ENCODE results near the gene ATP6V0E2.
"Not testable (repeated sequence)": the region's sequence is repeated elsewhere in the genome, so short reads cannot be mapped to it uniquely, and the experiment has no call there.

ATP6V0E2 gene

GRCh38 chr7:149879271-149879743 is 5.5 kb downstream of the ATP6V0E2 start:
- no peaks in the 10 kb centered on the region for H3K9me3 Mint-ChIP-seq
- H3K4me3 Mint-ChIP-seq: no peak overlapping the region
- H3K36me3 Mint-ChIP-seq: no peaks in the 10 kb centered on the region
- no peak overlapping the region for H3K27ac Mint-ChIP-seq
- H3K4me1 Mint-ChIP-seq: peaks cover 51% of the 10 kb centered on the region
- H3K27me3 Mint-ChIP-seq: no peaks in the 10 kb centered on the region

GRCh38 chr7:149879766-149880637 is 6.2 kb downstream of the ATP6V0E2 start:
- no peaks in the 10 kb centered on the region for H3K27me3 Mint-ChIP-seq
- H3K9me3 Mint-ChIP-seq: no peaks in the 10 kb centered on the region
- peaks cover 44% of the 10 kb centered on the region for H3K4me1 Mint-ChIP-seq
- H3K27ac Mint-ChIP-seq: no peak overlapping the region
- H3K36me3 Mint-ChIP-seq: no peaks in the 10 kb centered on the region
- H3K4me3 Mint-ChIP-seq: no peak overlapping the region

GRCh38 chr7:149880638-149881311 is 7.0 kb downstream of the ATP6V0E2 start:
- H3K36me3 Mint-ChIP-seq: no peaks in the 10 kb centered on the region
- no peaks in the 10 kb centered on the region for H3K27me3 Mint-ChIP-seq
- H3K27ac Mint-ChIP-seq: peak overlapping the region; percentile 72
- H3K9me3 Mint-ChIP-seq: no peaks in the 10 kb centered on the region
- no peak overlapping the region for H3K4me3 Mint-ChIP-seq
- peaks cover 37% of the 10 kb centered on the region for H3K4me1 Mint-ChIP-seq

DNA sequence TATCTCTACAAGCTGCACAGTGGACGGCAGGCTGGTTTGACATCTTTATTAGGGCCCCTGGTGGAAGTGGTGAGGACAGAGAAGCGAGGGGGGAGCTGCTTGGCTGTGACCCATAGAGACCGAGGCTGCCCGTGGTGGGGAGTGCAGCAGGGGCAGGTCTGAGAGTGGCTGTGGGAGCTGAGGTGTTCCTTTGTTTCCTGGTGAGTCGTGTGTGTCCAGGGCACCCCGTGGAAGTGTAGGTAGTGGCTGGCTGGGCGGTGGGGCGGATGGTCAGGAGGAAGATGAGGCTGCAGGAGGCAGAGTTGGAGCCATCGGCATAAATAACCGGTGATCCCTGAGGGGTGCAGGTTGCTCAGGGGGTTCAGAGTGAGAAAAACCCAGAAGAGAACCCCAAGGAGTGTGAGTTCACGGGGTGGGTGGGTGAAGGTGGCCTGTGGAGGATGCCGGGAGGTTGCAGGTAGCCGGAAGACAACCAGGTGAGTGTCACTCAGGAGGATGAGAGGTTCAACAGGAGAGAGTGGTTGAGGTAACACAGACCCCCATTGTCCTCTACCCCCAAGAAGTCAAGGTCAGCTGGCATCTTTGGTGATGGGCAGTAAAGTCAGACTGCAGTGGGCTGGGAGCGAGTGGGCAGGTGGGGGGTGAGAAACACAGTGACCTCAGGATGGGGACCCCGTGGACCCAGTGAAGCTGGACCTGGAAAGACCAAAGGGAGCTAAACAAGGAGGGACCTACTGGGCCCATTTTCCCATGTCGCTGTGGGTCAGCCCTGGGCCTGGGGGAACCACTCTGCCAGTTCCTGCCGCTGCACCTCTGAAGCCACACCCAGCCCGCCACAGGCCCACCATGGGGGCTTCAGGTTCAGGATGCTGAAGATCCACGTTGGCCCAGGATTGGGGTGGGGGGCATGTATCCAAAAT is 7.8 kb downstream of the ATP6V0E2 start:
- H3K4me1 Mint-ChIP-seq: peaks cover 32% of the 10 kb centered on the region
- no peaks in the 10 kb centered on the region for H3K27me3 Mint-ChIP-seq
- H3K9me3 Mint-ChIP-seq: no peaks in the 10 kb centered on the region
- peaks cover 2% of the 10 kb centered on the region for H3K36me3 Mint-ChIP-seq
- H3K4me3 Mint-ChIP-seq: no peak overlapping the region
- peak overlapping the region; percentile 72 for H3K27ac Mint-ChIP-seq

DNA sequence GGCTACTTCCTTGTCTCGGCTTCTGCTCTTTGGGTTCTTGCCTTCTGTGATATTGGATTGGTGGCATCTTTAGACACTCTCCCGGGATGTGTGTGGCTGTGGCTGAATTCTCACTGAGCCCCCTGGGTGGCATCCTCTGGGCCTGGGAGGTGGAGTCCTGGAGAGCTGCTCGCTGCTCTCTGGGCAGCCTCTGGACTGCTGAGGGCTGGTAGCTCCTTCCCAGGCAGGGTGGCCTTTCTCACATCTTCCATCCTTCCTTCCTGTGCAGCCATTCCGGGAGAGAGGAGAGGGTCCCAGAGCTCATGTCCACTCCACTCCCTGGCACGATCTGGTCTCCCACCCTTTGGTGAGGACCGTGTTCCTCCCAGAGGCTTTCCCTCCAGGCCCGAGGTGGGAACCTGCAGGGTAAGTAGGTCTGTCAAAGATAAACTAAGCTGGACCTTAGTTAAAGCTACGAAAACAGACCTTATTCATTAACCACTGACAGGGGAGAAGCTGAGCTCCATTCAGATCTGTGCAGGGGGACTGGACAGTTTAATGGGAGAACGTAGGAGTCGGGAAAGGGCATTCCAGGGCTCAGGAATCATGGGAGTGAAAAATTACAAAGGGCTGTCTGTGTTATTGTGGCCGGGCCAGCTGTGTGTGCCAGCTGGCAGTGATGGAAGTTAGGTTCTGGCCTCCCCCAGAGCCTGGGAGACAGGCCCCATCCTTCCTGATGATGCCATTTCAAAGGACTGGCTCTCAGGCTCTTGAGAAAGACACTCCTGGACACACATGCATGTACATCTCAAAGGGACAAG is 8.7 kb downstream of the ATP6V0E2 start:
- Mint-ChIP-seq H3K9me3 (no peaks in the 10 kb centered on the region), H3K4me1 (peaks cover 24% of the 10 kb centered on the region), H3K27ac (no peak overlapping the region), H3K4me3 (no peak overlapping the region), H3K36me3 (peaks cover 2% of the 10 kb centered on the region), H3K27me3 (no peaks in the 10 kb centered on the region)

DNA sequence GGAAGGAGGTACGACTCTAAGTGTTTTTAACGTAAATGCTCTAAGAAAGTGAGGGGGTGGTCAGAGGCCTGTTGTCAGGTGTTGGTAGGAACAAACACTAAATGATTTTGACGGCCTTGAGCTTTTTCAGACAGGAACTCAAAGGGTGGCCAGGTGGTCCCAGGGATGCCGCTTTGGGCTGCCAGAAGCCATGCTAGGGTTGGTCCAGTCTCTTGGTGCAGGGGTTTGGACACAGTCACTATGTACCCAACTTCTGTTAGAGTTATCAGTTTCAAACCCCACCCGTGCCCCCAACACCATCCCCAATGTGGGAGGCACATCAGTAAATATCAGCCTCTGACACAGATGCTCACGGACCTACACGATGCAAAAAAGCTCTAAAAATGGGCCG is 9.3 kb downstream of the ATP6V0E2 start:
- Mint-ChIP-seq H3K4me1 (peaks cover 18% of the 10 kb centered on the region), H3K9me3 (no peaks in the 10 kb centered on the region), H3K27me3 (no peaks in the 10 kb centered on the region), H3K27ac (no peak overlapping the region), H3K36me3 (peaks cover 6% of the 10 kb centered on the region), H3K4me3 (no peak overlapping the region)

DNA sequence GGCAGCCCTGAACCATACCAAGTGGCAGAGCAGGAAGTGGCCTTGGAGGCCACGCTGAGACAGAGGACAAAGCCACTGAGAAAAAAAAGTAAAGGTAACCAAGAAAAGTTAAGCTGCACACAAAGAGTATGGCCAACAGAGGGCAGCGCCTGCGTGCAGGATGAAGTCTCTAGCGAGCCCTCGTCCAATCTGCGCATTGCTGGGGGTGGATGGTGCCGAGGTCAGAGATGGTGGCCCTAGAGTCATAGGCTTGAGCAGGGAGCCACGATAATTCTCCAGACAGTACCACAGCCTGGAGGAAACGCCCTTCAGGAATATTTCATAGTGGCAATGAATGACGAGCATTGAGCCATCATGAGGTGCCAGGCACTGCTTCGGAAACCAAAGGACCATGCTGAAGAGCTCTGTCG is 9.7 kb downstream of the ATP6V0E2 start:
- Mint-ChIP-seq H3K9me3 (no peaks in the 10 kb centered on the region), H3K27ac (no peak overlapping the region), H3K27me3 (no peaks in the 10 kb centered on the region), H3K4me1 (peaks cover 15% of the 10 kb centered on the region), H3K36me3 (peaks cover 8% of the 10 kb centered on the region), H3K4me3 (no peak overlapping the region)

GRCh38 chr7:149884016-149884415 is 10.2 kb downstream of the ATP6V0E2 start:
- no peak overlapping the region for H3K4me3 Mint-ChIP-seq
- no peak overlapping the region for H3K27ac Mint-ChIP-seq
- no peaks in the 10 kb centered on the region for H3K27me3 Mint-ChIP-seq
- peaks cover 8% of the 10 kb centered on the region for H3K36me3 Mint-ChIP-seq
- H3K4me1 Mint-ChIP-seq: peaks cover 15% of the 10 kb centered on the region
- no peaks in the 10 kb centered on the region for H3K9me3 Mint-ChIP-seq

DNA sequence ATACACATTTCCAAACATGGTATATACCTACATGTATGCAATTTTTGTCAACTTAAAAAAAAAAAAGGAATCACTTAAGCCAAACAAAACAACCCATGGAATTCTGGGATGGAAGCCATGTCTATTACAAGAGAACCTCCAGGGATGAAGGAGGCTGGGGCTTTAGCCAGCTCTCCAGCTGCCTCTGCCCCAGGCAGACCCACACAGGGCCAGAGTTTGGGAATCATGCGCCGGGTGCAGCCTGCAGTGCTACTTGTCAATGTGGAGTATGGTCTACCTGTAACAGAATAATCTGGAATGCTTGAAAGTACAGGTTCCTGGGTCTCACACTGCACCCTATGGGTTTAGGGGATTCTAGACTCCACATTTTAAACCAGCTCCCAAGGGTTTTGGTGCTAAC is 10.8 kb downstream of the ATP6V0E2 start:
- Mint-ChIP-seq H3K4me1 (peaks cover 15% of the 10 kb centered on the region), H3K36me3 (peaks cover 8% of the 10 kb centered on the region), H3K27ac (no peak overlapping the region), H3K9me3 (no peaks in the 10 kb centered on the region), H3K4me3 (no peak overlapping the region), H3K27me3 (no peaks in the 10 kb centered on the region)

GRCh38 chr7:149885191-149886017 is 11.6 kb downstream of the ATP6V0E2 start:
- peaks cover 15% of the 10 kb centered on the region for H3K4me1 Mint-ChIP-seq
- peaks cover 8% of the 10 kb centered on the region for H3K36me3 Mint-ChIP-seq
- H3K4me3 Mint-ChIP-seq: no peak overlapping the region
- H3K9me3 Mint-ChIP-seq: no peaks in the 10 kb centered on the region
- no peak overlapping the region for H3K27ac Mint-ChIP-seq
- no peaks in the 10 kb centered on the region for H3K27me3 Mint-ChIP-seq

- Mint-ChIP-seq H3K4me1 (peaks cover 15% of the 10 kb centered on the region), H3K9me3 (no peaks in the 10 kb centered on the region), H3K4me3 (no peak overlapping the region), H3K27me3 (no peaks in the 10 kb centered on the region), H3K27ac (no peak overlapping the region), H3K36me3 (peaks cover 8% of the 10 kb centered on the region)
These were observed 12.2 kb downstream of the ATP6V0E2 start for GRCh38 chr7:149886018-149886415.

DNA sequence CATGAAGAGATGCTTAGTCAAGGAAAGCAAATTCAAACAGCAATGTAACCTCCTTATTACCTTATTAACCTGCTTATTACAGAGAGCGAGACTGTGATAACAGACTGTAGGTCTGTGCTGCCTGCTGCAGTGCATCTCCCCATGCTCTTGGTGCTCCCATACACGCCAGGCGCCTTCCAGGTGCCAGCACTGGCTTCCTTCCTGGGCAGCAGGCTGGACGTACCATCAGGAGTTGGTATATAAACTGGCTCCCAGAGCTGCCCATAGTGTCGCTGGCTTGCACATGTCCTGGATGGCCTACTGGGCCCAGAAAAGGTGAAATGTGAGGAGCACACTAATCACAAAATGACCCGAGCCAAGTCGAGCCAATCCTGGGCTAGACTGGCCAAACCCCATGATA is 13.5 kb downstream of the ATP6V0E2 start:
- Mint-ChIP-seq H3K36me3 (peaks cover 8% of the 10 kb centered on the region), H3K27ac (no peak overlapping the region), H3K4me1 (peaks cover 15% of the 10 kb centered on the region), H3K9me3 (no peaks in the 10 kb centered on the region), H3K27me3 (no peaks in the 10 kb centered on the region), H3K4me3 (no peak overlapping the region)

DNA sequence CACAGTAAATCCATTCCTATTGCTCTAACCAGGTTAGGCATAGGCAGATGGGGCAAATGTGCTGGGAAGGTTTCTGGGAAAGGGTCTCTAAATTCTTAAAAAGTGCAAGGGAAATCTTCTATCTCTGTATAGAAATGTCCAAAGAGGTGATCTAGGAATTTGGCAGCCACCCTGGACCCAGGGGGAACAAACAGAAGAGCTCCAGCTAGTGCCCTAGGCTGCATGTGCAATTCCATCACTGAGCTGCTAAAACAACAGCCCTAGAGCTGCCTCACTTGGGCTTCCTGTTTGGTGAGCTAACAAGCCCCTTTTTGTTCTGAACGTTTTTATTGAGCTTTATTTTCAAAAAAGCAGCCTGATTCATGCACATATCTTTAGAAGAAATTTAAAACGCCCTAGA is 16.9 kb downstream of the ATP6V0E2 start:
- not testable (repeated sequence) for H3K36me3 Mint-ChIP-seq, H3K4me3 Mint-ChIP-seq, H3K27me3 Mint-ChIP-seq, H3K27ac Mint-ChIP-seq, H3K9me3 Mint-ChIP-seq, H3K4me1 Mint-ChIP-seq

- not testable (repeated sequence) for H3K27ac Mint-ChIP-seq
These were observed 21.2 kb downstream of the ATP6V0E2 start for GRCh38 chr7:149894957-149895356.

More at GRCh38 chr7:149894957-149895356, 21.2 kb downstream of the ATP6V0E2 start:
- H3K36me3 Mint-ChIP-seq, H3K4me3 Mint-ChIP-seq, H3K27me3 Mint-ChIP-seq, H3K9me3 Mint-ChIP-seq, H3K4me1 Mint-ChIP-seq: not testable (repeated sequence)

All from activated naive CD4-positive, alpha-beta T cell treated with anti-CD3 and anti-CD28 coated beads, Interleukin-2, amount 50 U/mL, for 24 hours (primary cell).